H1 (cell line): ENCODE results near the gene EFCAB8.

Experiments
- EP300 ChIP-seq, 2 experiments: IDR thresholded peaks; 1 replicate in 1 of 2; 2 replicates in 1 of 2; pipeline ENCODE4 v1.6.1; 2011 to 2012; ENCODE audit warnings: low read depth in 2 of 2, low read length in 2 of 2, mild to moderate bottlenecking in 2 of 2, borderline replicate concordance in 1 of 2, inconsistent platforms in 1 of 2, moderate library complexity in 1 of 2
- EZH2 ChIP-seq: fragments of 200-600 bp; sonication (generic); IDR thresholded peaks from 2 replicates; pipeline ENCODE4 v1.7.1; 2012; ENCODE audit warnings: low read depth, mild to moderate bottlenecking, moderate library complexity, low read length, inconsistent platforms; ENCODE audit not compliant: severe bottlenecking
- JUND ChIP-seq: IDR thresholded peaks from 2 replicates; pipeline ENCODE4 v1.6.1; 2011; ENCODE audit warnings: mild to moderate bottlenecking, improper control_type of control experiment, low read length
- POLR2A ChIP-seq, 2 experiments: IDR thresholded peaks; 1 replicate in 1 of 2; 2 replicates in 1 of 2; pipeline ENCODE4 v1.6.1; 2011; ENCODE audit warnings: low read depth in 2 of 2, low read length in 2 of 2, mild to moderate bottlenecking in 2 of 2; ENCODE audit errors: control extremely low read depth in 1 of 2
- RFX5 ChIP-seq: IDR thresholded peaks from 2 replicates; pipeline ENCODE4 v1.6.1; 2011; ENCODE audit warnings: low read depth, low read length, improper control_type of control experiment, borderline replicate concordance
- TF ChIP-seq, protein P1 (sequence below), 3 experiments: IDR thresholded peaks; 1 replicate in 2 of 3; 2 replicates in 1 of 3; pipeline versions ENCODE4 v1.5.1 to v1.6.1; 2011; ENCODE audit warnings: low read length in 3 of 3, mild to moderate bottlenecking in 3 of 3, inconsistent platforms in 2 of 3, low read depth in 1 of 3, moderate library complexity in 1 of 3; ENCODE audit not compliant: insufficient read depth in 1 of 3; ENCODE audit errors: control extremely low read depth in 1 of 3

DNA sequence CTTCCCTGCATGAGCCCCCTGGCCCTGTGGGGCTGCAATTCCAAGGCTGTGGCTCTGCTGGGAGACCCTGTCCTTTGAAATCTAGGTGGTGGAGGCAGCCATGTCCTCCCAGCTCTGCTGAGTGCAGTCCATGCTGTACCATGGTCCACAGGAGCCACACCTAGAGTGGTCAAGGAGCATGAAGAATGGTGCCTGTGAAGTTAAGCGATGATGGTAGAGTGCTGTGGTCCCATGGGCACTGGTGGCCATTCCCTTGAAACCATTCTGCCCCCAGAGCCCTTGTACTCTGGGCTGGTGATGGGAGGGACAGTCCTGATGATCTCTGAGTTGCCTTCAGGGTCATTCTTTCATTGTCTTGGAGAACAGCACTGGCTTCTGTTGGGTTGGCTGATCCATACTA is 55.3 kb downstream of the EFCAB8 start:
- TF ChIP-seq POLR2A (IDR thresholded peaks at IDR 0.05; ENCODE audit: control extremely low read depth in 1 of 2, low read depth in 2 of 2, low read length in 2 of 2), result no peak
- TF ChIP-seq EZH2, result no peak
- TF ChIP-seq, protein P1, sequence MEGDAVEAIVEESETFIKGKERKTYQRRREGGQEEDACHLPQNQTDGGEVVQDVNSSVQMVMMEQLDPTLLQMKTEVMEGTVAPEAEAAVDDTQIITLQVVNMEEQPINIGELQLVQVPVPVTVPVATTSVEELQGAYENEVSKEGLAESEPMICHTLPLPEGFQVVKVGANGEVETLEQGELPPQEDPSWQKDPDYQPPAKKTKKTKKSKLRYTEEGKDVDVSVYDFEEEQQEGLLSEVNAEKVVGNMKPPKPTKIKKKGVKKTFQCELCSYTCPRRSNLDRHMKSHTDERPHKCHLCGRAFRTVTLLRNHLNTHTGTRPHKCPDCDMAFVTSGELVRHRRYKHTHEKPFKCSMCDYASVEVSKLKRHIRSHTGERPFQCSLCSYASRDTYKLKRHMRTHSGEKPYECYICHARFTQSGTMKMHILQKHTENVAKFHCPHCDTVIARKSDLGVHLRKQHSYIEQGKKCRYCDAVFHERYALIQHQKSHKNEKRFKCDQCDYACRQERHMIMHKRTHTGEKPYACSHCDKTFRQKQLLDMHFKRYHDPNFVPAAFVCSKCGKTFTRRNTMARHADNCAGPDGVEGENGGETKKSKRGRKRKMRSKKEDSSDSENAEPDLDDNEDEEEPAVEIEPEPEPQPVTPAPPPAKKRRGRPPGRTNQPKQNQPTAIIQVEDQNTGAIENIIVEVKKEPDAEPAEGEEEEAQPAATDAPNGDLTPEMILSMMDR (IDR thresholded peaks at IDR 0.05; ENCODE audit: control extremely low read depth in 1 of 3, insufficient read depth in 1 of 3, low read depth in 1 of 3, low read length in 3 of 3), result no peak
- TF ChIP-seq JUND, result no peak
- no peak for TF ChIP-seq EP300 (IDR thresholded peaks at IDR 0.05; ENCODE audit: borderline replicate concordance in 1 of 2, low read depth in 2 of 2, low read length in 2 of 2)
- TF ChIP-seq RFX5, result no peak
